Measurements from ENCODE around the gene TBPL1. TPM values are rescaled to one million over a fixed set of nuclear protein-coding genes. Genes with fewer than 3 reads are reported as not detected.

Gene TBPL1
- total RNA-seq, 1 donor from 2014 or later: 24.5 TPM

GRCh38 chr6:134039116-134039515 lies 86.1 kb downstream of the TBPL1 start:
- no peak for DNase-seq (ENCODE audit: low spot score)

Other genes starting within 250 kb of the TBPL1 start
- gene TCF21, start 64.1 kb upstream of the TBPL1 start, total RNA-seq: 10.9 TPM
- 10.8 TPM for gene SLC2A12, start 99.4 kb downstream of the TBPL1 start, total RNA-seq